NCI-H2196 treated with DMSO at 0.1 percent for 48 hours (cell line): ENCODE results near the gene PLXNB2.
"Not testable (repeated sequence)": the region's sequence is repeated elsewhere in the genome, so short reads cannot be mapped to it uniquely, and the experiment has no call there.

ENCODE experiments used
- DNase-seq: peaks from one replicate; lab custom pipeline; 2025; ENCODE audit not compliant: unreplicated experiment; lab: John Stamatoyannopoulos, UW

The PLXNB2 gene, protein sequence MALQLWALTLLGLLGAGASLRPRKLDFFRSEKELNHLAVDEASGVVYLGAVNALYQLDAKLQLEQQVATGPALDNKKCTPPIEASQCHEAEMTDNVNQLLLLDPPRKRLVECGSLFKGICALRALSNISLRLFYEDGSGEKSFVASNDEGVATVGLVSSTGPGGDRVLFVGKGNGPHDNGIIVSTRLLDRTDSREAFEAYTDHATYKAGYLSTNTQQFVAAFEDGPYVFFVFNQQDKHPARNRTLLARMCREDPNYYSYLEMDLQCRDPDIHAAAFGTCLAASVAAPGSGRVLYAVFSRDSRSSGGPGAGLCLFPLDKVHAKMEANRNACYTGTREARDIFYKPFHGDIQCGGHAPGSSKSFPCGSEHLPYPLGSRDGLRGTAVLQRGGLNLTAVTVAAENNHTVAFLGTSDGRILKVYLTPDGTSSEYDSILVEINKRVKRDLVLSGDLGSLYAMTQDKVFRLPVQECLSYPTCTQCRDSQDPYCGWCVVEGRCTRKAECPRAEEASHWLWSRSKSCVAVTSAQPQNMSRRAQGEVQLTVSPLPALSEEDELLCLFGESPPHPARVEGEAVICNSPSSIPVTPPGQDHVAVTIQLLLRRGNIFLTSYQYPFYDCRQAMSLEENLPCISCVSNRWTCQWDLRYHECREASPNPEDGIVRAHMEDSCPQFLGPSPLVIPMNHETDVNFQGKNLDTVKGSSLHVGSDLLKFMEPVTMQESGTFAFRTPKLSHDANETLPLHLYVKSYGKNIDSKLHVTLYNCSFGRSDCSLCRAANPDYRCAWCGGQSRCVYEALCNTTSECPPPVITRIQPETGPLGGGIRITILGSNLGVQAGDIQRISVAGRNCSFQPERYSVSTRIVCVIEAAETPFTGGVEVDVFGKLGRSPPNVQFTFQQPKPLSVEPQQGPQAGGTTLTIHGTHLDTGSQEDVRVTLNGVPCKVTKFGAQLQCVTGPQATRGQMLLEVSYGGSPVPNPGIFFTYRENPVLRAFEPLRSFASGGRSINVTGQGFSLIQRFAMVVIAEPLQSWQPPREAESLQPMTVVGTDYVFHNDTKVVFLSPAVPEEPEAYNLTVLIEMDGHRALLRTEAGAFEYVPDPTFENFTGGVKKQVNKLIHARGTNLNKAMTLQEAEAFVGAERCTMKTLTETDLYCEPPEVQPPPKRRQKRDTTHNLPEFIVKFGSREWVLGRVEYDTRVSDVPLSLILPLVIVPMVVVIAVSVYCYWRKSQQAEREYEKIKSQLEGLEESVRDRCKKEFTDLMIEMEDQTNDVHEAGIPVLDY (N-terminal part only)

DNA sequence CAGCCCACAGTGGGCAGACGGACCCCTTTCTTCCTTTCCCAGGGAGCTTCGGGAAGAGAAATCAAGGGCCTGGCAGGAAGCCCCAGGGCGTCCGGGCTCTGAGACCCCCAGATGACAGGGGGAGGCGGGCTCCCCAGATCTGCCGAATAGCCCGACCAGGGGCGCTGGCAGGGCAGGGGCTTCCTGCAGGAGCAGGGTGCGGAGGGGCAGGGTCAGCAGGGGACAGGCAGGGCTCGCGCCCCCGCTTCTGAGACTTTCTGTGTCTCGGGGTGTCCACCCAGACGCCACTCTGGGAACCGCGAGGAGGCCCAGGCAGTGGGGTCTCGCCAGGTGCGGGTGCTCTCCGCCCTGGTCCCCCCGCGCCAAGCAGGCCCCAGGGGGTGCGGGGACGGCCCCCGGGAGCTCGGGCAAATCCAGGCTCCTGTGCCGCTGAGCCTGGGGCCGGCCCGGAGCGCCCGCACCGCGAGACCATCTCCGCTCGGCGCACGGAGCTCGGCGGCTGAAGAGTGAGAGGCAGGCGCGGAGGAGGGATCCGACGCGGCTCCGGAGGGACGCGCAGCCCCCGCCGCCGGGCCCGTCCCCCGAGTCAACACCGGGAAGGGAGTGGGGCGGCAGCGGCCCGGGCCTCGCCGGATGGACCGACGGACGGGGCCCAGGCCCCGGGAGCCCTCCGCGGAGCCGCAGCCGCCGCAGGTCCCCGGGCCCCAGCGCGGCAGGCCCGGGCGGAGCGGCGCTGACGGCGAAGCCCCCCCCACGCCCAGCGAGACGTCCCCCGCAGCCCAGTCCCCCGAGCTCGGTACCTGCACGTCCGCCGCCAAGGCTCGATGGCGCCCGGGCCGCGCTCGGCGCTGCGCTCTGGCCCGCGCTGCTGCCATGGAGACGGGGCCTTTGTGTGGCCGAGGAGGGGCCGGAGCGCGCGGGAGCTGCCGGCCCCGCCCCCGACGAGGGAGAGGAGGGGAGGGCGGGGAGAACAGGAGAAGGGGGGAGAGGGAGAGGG lies at the start of gene PLXNB2:
TSS of gene PLXNB2 (minus strand) at position 894 of the 997 bp plus-strand sequence. CDS start 17,062 bp downstream, outside the sequence.
- DNase-seq: peak; percentile 42

DNA sequence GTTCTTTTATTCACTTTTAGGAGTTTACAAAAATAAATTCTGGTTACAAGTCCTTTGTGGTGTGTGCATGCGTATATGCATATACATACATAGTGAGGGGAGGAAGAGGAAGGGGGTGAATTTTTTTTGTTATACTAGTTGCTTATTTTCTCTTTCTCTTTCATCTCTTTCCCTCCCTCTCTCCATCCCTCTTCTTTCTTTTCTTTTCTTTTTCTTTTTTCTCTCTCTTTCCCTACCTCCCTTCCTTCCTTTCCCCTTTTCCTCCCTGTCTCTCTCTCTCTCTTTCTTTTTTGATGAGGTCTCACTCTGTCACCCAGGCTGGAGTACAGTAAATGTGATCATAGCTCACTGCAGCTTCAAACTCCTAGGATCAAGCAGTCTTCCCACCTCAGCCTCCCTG lies 49.8 kb upstream of the PLXNB2 start:
- DNase-seq: no peak

DNA sequence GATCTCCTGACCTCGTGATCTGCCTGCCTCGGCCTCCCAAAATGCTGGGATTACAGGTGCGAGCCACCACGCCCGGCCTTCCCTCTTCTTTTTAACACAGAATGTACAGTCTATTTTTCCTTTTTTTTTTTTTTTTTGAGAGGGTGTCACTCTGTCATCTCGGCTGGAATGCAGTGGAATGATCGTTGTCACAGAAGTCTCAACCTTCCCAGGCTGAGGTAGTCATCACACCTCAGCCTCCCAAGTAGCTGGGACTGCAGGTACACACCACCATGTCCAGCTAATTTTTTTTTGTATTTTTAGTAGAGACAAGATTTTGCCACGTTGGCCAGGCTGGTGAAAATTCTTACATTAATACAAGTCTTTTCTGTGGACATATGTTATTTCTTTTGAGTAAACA lies 48.7 kb upstream of the PLXNB2 start:
- no peak for DNase-seq

DNA sequence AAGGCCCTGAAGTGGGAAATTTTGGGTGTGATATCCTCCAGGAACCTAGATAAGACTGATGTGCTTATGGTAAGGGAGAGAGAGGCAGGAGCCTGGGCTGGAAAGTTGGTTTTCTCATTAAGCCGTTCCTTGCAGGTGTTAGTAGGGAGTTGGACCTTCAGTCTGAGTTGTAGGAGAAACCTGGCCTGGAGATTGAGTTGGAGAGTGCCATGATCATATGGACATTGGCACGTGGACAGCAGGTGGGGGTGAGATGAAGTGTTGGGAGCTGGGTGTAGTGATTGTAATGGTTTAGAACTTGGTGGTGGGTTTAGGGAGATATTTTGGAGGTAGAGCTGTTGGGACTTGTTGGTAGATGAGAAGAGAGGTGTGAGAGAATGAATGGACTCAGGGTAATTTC lies 40.6 kb upstream of the PLXNB2 start:
- no peak for DNase-seq

DNA sequence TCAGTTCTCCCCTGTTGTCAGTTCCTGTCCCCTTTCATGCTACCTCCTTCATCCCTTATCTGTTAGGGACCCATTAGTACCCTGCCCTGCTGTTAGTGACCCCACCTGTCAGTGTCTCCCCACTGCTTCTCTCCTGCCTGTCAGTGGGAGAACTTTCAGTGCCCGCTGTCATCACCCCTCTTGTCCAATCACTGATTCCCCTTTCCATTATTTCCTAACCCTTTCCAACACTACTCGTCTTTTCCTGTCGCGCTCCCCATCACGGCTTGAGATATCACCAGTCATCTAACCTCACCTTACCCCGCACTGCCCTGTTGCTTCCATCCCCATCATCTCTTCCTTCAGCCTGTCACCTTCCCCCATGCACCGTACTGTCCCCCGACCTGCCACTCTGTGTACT lies 39.7 kb upstream of the PLXNB2 start:
- DNase-seq: no peak

DNA sequence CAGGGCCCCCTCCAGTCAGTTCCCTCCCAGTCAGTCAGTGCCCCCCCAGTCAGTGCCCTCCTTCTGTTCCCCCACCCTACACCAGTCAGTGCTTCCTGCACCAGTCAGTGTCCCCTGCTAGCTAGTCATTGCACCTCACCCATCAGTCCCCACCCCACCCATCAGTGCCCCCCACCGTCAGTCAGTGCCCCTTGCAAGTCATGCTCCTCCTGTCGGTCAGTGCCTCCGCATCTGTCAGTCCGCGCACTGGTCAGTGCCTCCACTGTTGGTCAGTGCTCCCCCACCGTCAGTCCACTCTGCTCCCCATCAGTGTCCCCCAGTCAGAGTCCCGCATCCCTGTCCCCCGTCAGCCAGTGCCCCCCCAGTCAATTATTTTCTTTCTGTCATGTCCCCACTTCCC lies 39.0 kb upstream of the PLXNB2 start:
- no peak for DNase-seq

DNA sequence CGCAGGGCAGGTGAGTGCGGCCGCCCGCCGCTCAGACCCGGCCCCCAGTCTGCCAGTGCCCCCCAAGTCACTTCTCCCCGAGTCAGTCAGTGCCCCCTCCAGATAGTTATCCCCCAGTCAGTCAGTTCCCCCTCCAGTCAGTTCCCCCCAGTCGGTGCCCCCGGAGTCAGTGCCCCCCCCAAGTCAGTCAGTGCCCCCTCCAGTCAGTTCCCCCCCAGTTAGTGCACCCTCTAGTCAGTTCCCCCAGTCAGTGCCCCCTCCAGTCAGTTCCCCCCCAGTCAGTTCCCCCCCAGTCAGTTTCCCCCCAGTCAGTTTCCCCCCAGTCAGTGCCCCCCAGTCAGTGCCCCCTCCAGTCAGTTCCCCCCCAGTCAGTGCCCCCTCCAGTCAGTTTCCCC lies 36.1 kb upstream of the PLXNB2 start:
- DNase-seq: no peak

DNA sequence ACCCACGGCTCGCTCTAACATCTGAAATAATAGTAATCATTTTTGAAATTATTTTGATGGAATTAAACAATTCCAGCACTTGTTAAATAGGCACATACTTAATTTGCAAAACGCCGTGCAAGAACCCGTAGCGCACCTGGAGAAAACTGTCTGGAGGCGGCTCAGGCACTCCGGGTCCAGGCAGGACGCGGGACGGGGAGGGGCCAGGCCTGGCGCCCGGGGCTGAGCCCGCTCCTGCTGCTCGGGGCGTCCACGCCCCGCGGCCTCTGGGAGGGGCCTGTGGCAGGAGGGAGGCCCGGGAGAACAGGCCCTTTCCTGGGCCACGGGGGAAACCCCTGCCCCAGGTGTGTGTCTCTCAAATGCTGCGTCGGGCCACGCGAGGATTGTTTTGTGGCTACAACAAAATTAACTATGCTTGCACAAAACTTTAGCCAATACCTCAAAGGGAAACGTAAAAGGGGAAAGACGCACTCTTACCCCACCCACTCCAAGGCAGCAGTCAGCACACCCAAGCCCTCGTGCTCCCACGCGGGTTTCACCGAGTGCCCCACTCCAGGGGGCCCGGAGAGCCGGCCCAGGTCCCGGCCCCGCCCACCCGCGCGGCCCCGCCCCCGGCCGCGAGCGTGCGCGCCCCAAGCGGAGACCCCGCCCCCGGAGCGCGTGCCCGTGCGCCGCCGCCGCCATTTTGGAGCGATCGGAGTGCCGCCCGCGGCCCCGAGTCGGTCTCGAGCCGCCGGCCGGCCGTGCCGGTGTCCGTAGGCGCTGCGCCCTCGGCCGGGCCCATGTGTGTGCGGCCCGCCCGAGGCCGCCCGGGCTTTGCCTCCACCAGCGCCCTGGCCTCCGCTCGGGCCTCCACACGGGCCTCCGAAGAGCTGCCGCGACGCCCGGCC lies 35.5 kb upstream of the PLXNB2 start, which contains the start of gene PPP6R2:
TSS of gene PPP6R2 (plus strand) at position 677 of the 890 bp plus-strand sequence. CDS start 50,582 bp downstream, outside the sequence.
- no peak for DNase-seq

DNA sequence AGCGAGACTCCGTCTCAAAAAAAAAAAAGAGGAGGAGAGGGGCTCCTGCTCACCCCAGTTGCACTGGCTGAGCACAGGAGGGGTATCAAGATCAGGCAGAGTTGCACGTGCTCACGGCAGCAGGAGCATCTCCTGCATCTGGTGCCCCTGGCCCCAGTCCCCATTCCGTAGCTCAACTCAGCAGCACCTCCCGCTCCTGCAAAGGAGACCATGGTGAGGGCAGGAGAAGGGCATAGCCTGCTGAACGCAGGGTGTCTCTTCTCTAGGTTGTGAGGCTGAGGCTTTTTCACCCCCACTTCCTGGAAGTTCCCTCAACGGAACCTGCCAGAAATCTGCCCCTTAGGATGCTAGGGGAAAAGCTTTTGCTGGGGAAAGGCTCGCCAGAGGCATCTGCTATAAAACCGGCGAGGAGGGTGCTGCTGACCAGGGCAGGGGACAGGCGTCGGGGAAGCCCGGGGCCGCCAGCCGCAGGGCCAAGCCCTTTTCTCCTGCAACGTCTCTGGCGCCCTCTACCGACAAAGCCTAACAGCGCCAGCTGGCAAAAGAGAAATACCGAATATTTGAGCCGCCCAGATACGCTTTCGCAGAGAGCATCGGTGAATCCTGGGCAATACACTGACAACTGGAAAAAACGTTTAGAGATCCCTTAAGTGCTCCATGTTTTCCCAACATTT lies 34.7 kb upstream of the PLXNB2 start:
- peak; percentile 46 for DNase-seq

DNA sequence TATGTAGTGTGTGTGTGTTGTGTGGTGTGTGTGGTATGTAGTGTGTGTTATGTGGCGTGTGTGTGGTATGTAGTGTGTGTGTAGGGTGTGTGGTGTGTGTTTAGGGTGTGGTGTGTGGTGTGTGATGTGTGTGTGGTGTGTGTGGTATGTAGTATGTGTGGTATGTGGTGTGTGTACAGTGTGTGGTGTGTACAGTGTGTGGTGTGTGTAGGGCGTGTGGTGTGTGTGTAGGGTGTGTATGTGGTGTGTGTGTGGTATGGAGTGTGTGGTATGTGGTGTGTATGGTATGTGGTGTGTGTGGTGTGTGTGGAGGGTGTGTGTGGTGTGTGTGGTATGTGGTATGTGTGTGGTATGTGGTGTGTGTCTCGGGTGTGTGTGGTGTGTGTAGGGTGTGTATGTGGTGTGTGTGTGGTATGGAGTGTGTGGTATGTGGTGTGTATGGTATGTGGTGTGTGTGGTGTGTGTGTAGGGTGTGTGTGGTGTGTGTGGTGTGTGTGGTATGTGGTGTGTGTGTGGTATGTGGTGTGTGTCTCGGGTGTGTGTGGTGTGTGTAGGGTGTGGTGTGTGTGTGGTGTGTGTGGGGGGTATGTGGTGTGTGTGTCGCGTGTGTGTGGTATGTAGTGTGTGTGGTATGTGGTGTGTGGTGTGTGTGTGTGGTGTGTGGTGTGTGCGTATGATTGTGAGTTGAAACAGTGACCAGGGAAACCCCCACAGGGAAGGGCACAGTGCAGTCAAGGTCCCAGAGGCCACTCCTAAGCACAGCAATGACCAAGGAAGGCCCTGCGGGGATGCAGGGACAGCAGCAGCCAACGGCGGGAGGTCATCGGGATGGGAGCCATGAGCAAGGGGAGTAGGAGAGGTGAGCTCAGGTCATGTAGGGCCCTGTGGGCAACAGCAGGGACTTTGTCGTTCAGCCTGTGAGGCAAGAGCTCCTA lies 32.8 kb upstream of the PLXNB2 start:
- no peak for DNase-seq

DNA sequence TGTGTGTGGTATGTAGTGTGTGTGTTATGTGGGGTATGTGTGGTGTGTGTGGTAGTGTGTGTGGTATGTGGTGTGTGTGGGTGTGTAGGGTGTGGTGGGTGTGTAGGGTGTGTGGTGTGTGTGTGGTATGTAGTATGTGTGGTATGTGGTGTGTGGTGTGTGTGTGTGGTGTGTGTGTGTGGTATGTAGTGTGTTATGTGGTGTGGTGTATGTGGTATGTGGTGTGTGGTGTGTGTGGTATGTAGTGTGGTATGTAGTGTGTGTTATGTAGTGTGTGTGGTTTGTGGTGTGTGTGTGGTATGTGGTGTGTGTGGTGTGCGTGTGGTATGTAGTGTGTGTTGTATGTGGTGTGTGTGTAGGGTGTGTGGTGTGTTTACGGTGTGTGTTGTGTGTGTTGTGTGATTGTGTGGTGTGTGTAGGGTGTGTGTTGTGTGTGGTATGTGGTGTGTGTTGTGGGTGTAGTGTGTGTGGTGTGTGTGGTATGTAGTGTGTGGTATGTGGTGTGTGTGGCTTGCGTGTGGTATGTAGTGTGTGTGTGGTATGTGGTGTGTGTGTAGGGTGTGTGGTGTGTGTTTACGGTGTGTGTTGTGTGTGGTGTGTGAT lies 31.5 kb upstream of the PLXNB2 start:
- DNase-seq: no peak

DNA sequence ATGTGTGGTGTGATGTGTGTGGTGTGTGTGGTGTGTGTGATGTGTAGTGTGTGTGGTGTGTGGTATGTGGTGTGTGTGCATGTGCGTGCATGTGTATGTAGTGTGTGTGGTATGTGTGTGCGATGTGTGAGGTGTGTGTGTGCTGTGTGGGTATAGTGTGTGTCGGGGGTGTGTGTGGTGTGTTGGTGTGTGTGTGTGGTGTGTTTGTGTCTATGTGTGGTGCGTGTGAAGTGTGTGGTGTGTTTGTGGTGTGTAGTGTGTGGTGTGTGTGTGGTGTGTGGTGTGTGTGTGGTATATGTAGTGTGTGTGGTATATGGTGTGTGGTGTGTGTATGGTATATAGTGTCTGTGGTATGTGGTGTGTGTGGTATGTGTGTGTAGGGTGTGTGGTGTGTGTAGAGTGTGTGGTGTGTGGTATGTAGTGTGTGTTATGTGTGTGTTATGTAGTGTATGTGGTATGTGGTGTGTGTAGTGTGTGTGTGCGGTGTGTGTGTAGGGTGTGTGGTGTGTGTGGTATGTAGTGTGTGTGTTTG lies 30.7 kb upstream of the PLXNB2 start:
- DNase-seq: no peak

DNA sequence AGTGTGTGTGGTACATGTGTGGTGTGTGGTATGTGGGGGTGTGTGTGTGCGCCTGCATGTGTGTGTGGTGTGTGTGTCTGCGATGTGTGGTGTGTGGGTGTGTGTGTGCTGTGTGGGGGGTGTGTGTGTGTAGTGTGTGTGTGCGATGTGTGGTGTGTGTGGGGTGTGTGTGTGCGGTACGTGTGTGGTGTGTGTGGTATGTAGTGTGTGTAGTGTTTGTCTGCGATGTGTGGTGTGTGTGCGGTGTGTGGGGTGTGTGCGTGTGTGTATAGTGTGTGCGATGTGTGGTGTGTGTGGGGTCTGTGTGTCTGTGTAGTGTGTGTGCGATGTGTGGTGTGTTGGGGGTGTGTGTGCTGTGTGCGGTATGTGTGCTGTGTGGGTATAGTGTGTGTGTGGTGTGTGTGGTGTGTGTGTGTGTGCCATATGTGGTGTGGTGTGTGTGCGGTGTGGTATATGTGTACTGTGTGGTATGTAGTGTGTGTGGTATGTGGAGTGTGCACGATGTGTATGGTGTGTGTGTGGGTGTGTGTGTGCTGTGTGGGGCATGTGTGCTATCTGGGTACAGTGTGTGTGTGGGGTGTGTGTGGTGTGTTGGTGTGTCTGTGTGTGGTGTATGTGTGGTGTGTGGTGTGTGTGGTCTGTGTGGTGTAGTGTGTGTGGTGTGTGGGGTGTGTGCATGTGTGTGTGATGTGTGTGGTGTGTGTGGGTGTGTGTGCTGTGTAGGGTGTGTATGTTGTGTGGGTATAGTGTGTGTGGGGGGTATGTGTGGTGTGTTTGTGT lies 30.0 kb upstream of the PLXNB2 start:
- no peak for DNase-seq

DNA sequence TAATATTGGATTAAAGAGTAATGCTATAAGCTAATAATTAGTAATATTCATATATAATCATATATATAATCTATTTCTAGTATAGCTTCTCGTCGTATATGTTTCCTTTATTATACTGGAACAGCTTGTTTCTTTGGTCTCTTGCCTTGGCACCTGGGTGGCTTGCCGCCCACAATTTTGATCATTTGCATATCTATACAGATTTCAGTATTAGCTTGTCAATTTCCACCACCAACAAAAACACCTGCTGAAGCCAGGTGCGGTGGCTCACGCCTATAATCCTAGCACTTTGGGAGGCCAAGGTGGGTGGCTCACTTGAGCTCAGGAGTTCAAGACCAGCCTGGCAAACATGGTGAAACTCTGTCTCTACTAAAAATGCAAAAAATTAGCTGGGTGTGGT lies 27.0 kb upstream of the PLXNB2 start:
- DNase-seq: not testable (repeated sequence)

DNA sequence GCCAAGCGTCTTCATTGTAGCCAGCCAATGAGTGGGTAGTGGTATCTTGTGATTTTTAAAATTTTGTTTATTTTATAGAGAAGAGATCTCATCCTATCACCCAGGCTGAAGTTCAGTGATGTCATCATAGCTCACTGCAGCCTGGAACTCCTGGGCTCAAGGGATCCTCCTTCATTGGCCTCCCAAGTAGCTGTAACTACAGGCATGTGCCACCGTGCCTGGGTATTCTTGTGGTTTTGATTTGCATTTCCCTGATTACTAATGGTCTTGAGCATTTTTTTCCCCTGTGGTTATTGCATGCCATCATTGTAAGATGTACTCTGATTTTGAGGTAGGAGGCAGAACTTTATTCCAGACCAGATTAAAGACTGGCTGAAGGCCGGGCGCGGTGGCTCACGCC lies 21.8 kb upstream of the PLXNB2 start:
- no peak for DNase-seq

DNA sequence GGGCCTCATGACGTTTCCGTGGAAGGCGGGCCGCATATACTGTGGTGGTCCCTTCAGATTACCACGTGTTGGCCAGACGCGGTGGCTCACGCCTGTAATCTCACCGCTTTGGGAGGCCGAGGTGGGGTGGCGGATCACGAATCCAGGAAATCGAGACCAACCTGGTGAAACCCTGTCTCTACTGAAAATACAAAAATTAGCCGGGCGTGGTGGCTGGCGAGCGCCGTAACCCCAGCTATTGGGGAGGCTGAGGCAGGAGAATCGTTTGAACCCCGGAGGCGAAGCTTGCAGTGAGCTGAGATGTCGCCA lies 20.2 kb upstream of the PLXNB2 start:
- no peak for DNase-seq
